Activated CD4-positive, alpha-beta T cell treated with anti-CD3 and anti-CD28 coated beads, Interleukin-2, amount 10 ng/mL, durations not matched to agents 7 days and 5 days (primary cell): ENCODE results near the gene ARID5B. TPM values are rescaled to one million over a fixed set of nuclear protein-coding genes. Genes with fewer than 3 reads are reported as not detected.

Source experiments
- CTCF ChIA-PET: fragments of 350-600 bp; sonication (Branson Sonifier 250); formaldehyde crosslinking; loops from one replicate; lab custom pipeline; 2021; ENCODE audit warnings: antibody characterized with exemption; lab: Charles Lee
- POLR2A ChIA-PET: fragments of 350-600 bp; sonication (Branson Sonifier 250); formaldehyde crosslinking; loops from one replicate; lab custom pipeline; 2021; ENCODE audit warnings: antibody characterized with exemption; lab: Charles Lee
- DNase-seq: peaks from one replicate; pipeline ENCODE4 v3.0.0-alpha.2; 2020
- H3K27ac Mint-ChIP-seq: one replicate; pipeline ENCODE4 v1.8.0; 2021; ENCODE audit warnings: mild to moderate bottlenecking, moderate library complexity, mixed read lengths
- H3K27me3 Mint-ChIP-seq: one replicate; pipeline ENCODE4 v1.8.0; 2021; ENCODE audit warnings: mixed read lengths
- H3K36me3 Mint-ChIP-seq: one replicate; pipeline ENCODE4 v1.8.0; 2021; ENCODE audit warnings: low read depth, mixed read lengths
- H3K4me1 Mint-ChIP-seq: one replicate; pipeline ENCODE4 v1.8.0; 2021; ENCODE audit warnings: mixed read lengths
- H3K4me3 Mint-ChIP-seq: one replicate; pipeline ENCODE4 v1.8.0; 2021; ENCODE audit warnings: mild to moderate bottlenecking, moderate library complexity, mixed read lengths
- H3K9me3 Mint-ChIP-seq: one replicate; pipeline ENCODE4 v1.8.0; 2021; ENCODE audit warnings: mixed read lengths
- total RNA-seq, 2 experiments: library from RNA; stranded (reverse); gene quantifications; one replicate each; pipeline ENCODE4 v1.2.3, GENCODE V29; 2021

The ARID5B gene
- total RNA-seq, 2 experiments from 2014 or later: 41.2 to 42.9 TPM

DNA sequence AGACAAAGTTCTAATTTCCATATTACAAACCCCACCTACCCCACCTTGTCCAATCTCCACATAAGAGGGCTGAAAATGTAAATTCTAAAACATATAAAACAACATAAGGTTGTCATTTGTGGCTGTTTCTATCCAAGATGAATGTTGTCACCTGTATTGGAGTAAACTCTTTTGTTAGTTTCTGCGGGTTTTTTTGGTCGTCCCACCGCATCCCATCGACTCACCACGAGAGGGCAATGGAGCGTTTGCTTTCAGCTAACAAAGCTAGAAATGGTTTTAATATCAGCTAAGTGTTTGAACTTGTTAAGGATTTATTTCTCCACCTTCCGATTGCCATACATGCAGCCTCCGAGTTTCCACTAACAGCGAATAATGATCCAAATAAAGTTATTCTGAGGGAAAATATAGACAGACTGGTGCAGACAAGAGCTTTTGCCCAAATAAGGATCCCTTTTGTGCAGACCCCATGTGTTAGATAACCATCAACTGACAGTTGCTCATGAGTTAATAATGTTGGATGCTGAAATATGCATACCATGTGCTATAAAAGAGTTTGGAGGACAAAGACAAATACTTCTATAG, 137.2 kb downstream of the ARID5B start:
- Mint-ChIP-seq H3K27ac (peak overlapping the region; percentile 84), H3K4me3 (peak overlapping the region; percentile 11), H3K27me3 (no peaks in the 10 kb centered on the region), H3K4me1 (peaks cover 86% of the 10 kb centered on the region), H3K36me3 (peaks cover 44% of the 10 kb centered on the region), H3K9me3 (peaks cover 3% of the 10 kb centered on the region)
- ChIA-PET CTCF (interaction anchor here (0.6 to 13.0 kb wide), 33 partner anchors 8 to 1899 kb away, joined by 3 to 164 read pairs (median 4); partner anchors contain the start of gene ARID5B), POLR2A (interaction anchor here (1.0 to 1.9 kb wide), 2 partner anchors 12 to 206 kb away, joined by 3 to 9 read pairs; no protein-coding TSS in a partner anchor)
- peak; percentile 87 for DNase-seq

GRCh38 chr10:62039954-62040353, 138.5 kb downstream of the ARID5B start:
- Mint-ChIP-seq H3K4me1 (peaks cover 88% of the 10 kb centered on the region), H3K27ac (peak overlapping the region; percentile 15)
- CTCF ChIA-PET: interaction anchor here (0.9 to 13.0 kb wide), 11 partner anchors 10 to 381 kb away, joined by 3 to 164 read pairs (median 7); partner anchors contain the start of gene ARID5B

DNA sequence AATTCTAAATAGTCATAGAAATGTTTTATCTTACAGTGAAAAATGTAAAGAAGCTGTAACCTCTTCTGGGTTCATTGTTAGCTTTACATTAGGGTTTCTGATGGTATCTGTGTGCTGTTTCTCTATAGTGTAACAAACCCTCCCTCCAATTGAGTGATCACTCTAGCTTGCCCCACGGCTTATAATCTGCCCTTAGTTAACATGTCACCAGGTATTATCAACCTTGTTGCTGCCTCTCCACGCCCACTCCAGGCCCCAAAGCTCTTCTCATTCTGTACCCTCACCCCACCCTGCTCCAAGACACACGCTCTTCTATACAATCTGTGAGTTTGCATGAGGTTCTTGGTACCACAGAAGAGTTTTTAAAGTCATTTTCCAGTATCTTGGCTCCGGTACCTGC, 139.4 kb downstream of the ARID5B start:
- Mint-ChIP-seq H3K9me3 (peaks cover 3% of the 10 kb centered on the region), H3K36me3 (peaks cover 52% of the 10 kb centered on the region), H3K27ac (peak overlapping the region; percentile 74), H3K27me3 (no peaks in the 10 kb centered on the region), H3K4me1 (peaks cover 89% of the 10 kb centered on the region), H3K4me3 (no peak overlapping the region)
- POLR2A ChIA-PET: no interaction called here
- DNase-seq: no peak
- CTCF ChIA-PET: interaction anchor here (1.3 to 13.0 kb wide), 4 partner anchors 9 to 204 kb away, joined by 5 to 164 read pairs (median 44); no protein-coding TSS in a partner anchor

More at GRCh38 chr10:62039954-62040353, 138.5 kb downstream of the ARID5B start:
- H3K9me3 Mint-ChIP-seq: peaks cover 3% of the 10 kb centered on the region
- no peaks in the 10 kb centered on the region for H3K27me3 Mint-ChIP-seq
- H3K36me3 Mint-ChIP-seq: peaks cover 50% of the 10 kb centered on the region
- no peak overlapping the region for H3K4me3 Mint-ChIP-seq
- DNase-seq: no peak
- POLR2A ChIA-PET: interaction anchor here (0.7 kb wide), 1 partner anchor 254 kb away, joined by 6 read pairs; no protein-coding TSS in a partner anchor

DNA sequence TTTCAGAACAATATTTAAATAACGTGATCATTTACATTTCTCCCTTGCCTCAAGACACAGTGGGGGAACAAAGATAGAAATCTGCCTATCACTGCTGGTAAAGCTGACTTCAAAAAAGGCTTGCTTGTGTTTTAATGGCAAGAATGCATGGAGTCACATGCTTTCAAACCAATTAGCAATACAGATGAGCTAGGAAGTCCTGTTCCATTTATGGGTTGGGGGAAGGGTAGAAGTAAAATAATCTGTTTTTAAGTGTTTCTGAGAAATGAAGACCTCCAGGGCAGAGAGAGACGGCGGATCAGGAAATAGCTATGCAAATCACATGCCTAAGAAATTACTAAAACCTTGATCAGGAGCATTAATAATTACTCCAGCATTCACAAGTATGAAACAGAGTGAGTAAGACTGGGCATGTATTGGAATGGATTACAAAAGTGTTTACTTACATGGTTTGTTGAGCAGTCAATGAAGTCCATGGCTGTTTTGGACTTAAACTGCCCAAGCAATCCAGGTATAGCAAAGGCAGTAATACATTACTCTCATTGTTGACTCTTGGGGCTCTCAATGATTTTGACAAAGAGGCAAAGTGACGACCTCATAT, 142.0 kb downstream of the ARID5B start:
- H3K27me3 Mint-ChIP-seq: no peaks in the 10 kb centered on the region
- H3K27ac Mint-ChIP-seq: peak overlapping the region; percentile 61
- peaks cover 3% of the 10 kb centered on the region for H3K9me3 Mint-ChIP-seq
- no peak overlapping the region for H3K4me3 Mint-ChIP-seq
- ChIA-PET CTCF (interaction anchor here (0.6 to 13.0 kb wide), 6 partner anchors 10 to 1130 kb away, joined by 3 to 164 read pairs (median 6); no protein-coding TSS in a partner anchor), POLR2A (interaction anchor here (0.6 kb wide), 1 partner anchor 178 kb away, joined by 4 read pairs; no protein-coding TSS in a partner anchor)
- DNase-seq: no peak
- H3K4me1 Mint-ChIP-seq: peaks cover 93% of the 10 kb centered on the region
- H3K36me3 Mint-ChIP-seq: peaks cover 51% of the 10 kb centered on the region

GRCh38 chr10:62044566-62044965, 143.1 kb downstream of the ARID5B start:
- H3K4me3 Mint-ChIP-seq: peak overlapping the region; percentile 15
- DNase-seq: no peak
- peak overlapping the region; percentile 61 for H3K27ac Mint-ChIP-seq
- H3K9me3 Mint-ChIP-seq: peaks cover 3% of the 10 kb centered on the region
- H3K4me1 Mint-ChIP-seq: peaks cover 93% of the 10 kb centered on the region
- CTCF ChIA-PET: interaction anchor here (2.6 to 13.0 kb wide), 2 partner anchors 20 to 200 kb away, joined by 19 to 164 read pairs; no protein-coding TSS in a partner anchor
- H3K36me3 Mint-ChIP-seq: peaks cover 48% of the 10 kb centered on the region
- POLR2A ChIA-PET: no interaction called here
- H3K27me3 Mint-ChIP-seq: no peaks in the 10 kb centered on the region

GRCh38 chr10:62045765-62046521, 144.4 kb downstream of the ARID5B start:
- H3K9me3 Mint-ChIP-seq: peaks cover 3% of the 10 kb centered on the region
- H3K36me3 Mint-ChIP-seq: peaks cover 46% of the 10 kb centered on the region
- peak overlapping the region; percentile 98 for H3K27ac Mint-ChIP-seq
- ChIA-PET POLR2A (interaction anchor here (0.7 to 1.0 kb wide), 3 partner anchors 58 to 143 kb away, joined by 3 to 6 read pairs (median 3); no protein-coding TSS in a partner anchor), CTCF (interaction anchor here (0.6 to 13.0 kb wide), 7 partner anchors 7 to 211 kb away, joined by 3 to 164 read pairs (median 4); no protein-coding TSS in a partner anchor)
- H3K27me3 Mint-ChIP-seq: no peaks in the 10 kb centered on the region
- no peak for DNase-seq
- H3K4me3 Mint-ChIP-seq: peak overlapping the region; percentile 86
- peaks cover 96% of the 10 kb centered on the region for H3K4me1 Mint-ChIP-seq

DNA sequence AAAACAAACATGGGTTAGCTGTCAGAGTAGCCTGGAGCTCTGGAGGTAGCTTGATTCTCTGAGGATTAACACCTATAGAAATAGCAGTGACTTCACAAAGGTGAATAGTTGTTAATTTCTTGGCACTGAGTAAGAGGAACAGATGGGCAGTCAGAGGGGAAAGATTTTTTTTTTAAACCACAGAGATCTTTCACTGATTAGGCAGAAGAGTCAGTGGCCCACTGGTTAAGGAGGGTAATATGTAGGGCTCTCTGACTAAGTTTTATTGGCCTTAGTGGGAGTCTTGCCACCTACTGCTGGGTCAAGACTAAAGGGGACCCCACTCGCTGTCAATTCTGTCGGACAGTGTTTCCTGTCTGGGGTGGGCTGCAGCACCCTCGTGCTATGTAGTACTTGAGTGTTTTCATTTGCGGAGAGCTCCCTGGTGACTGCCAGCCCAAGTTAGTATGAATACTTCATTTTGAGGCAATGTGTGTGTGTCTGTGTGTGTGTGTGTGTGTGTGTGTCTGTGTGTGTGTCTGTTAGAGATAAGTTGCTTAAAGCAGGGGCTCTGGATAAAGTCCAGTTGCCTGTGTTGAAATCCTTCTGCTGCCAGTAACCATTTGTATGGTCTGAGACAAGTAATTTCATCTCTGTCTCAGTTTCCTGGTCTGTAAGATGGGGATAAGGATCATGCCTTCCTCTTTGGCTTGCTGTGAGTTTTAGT, 145.2 kb downstream of the ARID5B start:
- H3K27me3 Mint-ChIP-seq: no peaks in the 10 kb centered on the region
- CTCF ChIA-PET: interaction anchor here (0.6 to 13.0 kb wide), 8 partner anchors 8 to 210 kb away, joined by 3 to 164 read pairs (median 4); no protein-coding TSS in a partner anchor
- H3K36me3 Mint-ChIP-seq: peaks cover 46% of the 10 kb centered on the region
- H3K9me3 Mint-ChIP-seq: peaks cover 3% of the 10 kb centered on the region
- no peak for DNase-seq
- H3K27ac Mint-ChIP-seq: peak overlapping the region; percentile 98
- H3K4me1 Mint-ChIP-seq: peaks cover 94% of the 10 kb centered on the region
- peak overlapping the region; percentile 86 for H3K4me3 Mint-ChIP-seq
- POLR2A ChIA-PET: interaction anchor here (0.6 to 1.0 kb wide), 4 partner anchors 59 to 142 kb away, joined by 3 to 6 read pairs (median 3); no protein-coding TSS in a partner anchor

- ChIA-PET POLR2A (interaction anchor here (0.6 to 1.0 kb wide), 2 partner anchors 59 to 139 kb away, joined by 3 read pairs; no protein-coding TSS in a partner anchor), CTCF (interaction anchor here (0.8 to 13.0 kb wide), 5 partner anchors 9 to 209 kb away, joined by 3 to 164 read pairs (median 4); no protein-coding TSS in a partner anchor)
- peaks cover 3% of the 10 kb centered on the region for H3K9me3 Mint-ChIP-seq
- peak overlapping the region; percentile 98 for H3K27ac Mint-ChIP-seq
- peaks cover 47% of the 10 kb centered on the region for H3K36me3 Mint-ChIP-seq
- H3K4me3 Mint-ChIP-seq: peak overlapping the region; percentile 86
- DNase-seq: no peak
- no peaks in the 10 kb centered on the region for H3K27me3 Mint-ChIP-seq
- peaks cover 94% of the 10 kb centered on the region for H3K4me1 Mint-ChIP-seq
Observed at GRCh38 chr10:62047228-62047892, 145.9 kb downstream of the ARID5B start.

DNA sequence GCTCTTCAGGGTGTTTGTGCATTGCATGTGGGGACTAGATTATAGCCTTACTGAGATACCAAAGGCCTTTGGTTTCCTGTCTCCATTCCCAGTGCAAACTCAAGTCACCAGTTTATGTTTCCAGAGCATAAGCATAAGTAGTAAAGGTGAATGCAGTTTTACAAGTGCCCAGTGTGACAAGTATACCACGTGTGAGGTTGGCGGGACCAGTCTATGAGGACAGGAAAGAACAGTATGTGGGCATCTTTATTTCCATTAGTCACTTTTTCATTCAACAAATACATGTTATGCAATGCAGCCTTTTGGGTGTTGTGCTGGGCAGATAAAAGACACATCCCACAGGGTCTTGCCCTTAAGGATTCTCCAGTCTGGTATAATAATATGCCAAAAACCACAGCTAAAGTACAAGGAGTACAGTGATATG, 146.5 kb downstream of the ARID5B start:
- CTCF ChIA-PET: interaction anchor here (0.8 to 13.0 kb wide), 9 partner anchors 9 to 208 kb away, joined by 3 to 164 read pairs (median 6); no protein-coding TSS in a partner anchor

DNA sequence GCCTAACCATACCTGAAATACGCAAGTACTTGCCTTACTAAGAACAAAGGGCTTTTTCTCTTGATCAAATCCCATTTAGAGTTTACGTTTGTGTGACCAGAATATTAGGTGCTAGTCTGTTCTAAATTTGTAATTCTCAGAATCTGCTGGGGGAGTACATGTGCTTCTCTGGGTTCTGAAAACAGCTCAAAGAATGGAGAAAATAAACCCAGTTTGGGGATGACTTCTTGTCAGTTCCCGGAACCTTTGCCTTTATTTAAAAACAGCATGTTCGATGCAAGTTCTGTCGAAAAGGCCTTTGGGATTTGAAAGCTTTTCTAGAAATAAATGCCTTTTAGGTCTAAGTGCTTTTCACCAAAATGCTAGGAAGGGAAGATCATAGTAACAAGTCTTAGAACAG, 147.0 kb downstream of the ARID5B start:
- Mint-ChIP-seq H3K27ac (peak overlapping the region; percentile 98), H3K27me3 (no peaks in the 10 kb centered on the region), H3K9me3 (peaks cover 7% of the 10 kb centered on the region), H3K4me1 (peaks cover 97% of the 10 kb centered on the region), H3K36me3 (peaks cover 51% of the 10 kb centered on the region), H3K4me3 (peak overlapping the region; percentile 86)
- CTCF ChIA-PET: interaction anchor here (1.2 to 3.5 kb wide), 9 partner anchors 9 to 211 kb away, joined by 3 to 38 read pairs (median 5); no protein-coding TSS in a partner anchor
- DNase-seq: no peak
- POLR2A ChIA-PET: interaction anchor here (0.7 to 2.9 kb wide), 3 partner anchors 135 to 196 kb away, joined by 4 to 26 read pairs (median 6); partner anchors contain the start of gene ARID5B

More for the DNA sequence above, 146.5 kb downstream of the ARID5B start:
- POLR2A ChIA-PET: interaction anchor here (0.7 to 2.9 kb wide), 3 partner anchors 135 to 197 kb away, joined by 4 to 26 read pairs (median 6); partner anchors contain the start of gene ARID5B
- peaks cover 6% of the 10 kb centered on the region for H3K9me3 Mint-ChIP-seq
- peak overlapping the region; percentile 98 for H3K27ac Mint-ChIP-seq
- H3K4me3 Mint-ChIP-seq: peak overlapping the region; percentile 86
- peaks cover 51% of the 10 kb centered on the region for H3K36me3 Mint-ChIP-seq
- peaks cover 97% of the 10 kb centered on the region for H3K4me1 Mint-ChIP-seq
- no peaks in the 10 kb centered on the region for H3K27me3 Mint-ChIP-seq
- peak; percentile 48 for DNase-seq
